Eye (tissue), 1 donor: ENCODE results near the gene CAAP1.
A peak's percentile ranks its signal among the peaks of the same experiment; 100 is the strongest.
"Not testable (repeated sequence)": the region's sequence is repeated elsewhere in the genome, so short reads cannot be mapped to it uniquely, and the experiment has no call there.

Experiments
- DNase-seq: peaks from one replicate; pipeline ENCODE4 v3.0.0-alpha.2; 2015

The CAAP1 gene, protein sequence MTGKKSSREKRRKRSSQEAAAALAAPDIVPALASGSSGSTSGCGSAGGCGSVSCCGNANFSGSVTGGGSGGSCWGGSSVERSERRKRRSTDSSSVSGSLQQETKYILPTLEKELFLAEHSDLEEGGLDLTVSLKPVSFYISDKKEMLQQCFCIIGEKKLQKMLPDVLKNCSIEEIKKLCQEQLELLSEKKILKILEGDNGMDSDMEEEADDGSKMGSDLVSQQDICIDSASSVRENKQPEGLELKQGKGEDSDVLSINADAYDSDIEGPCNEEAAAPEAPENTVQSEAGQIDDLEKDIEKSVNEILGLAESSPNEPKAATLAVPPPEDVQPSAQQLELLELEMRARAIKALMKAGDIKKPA

DNA sequence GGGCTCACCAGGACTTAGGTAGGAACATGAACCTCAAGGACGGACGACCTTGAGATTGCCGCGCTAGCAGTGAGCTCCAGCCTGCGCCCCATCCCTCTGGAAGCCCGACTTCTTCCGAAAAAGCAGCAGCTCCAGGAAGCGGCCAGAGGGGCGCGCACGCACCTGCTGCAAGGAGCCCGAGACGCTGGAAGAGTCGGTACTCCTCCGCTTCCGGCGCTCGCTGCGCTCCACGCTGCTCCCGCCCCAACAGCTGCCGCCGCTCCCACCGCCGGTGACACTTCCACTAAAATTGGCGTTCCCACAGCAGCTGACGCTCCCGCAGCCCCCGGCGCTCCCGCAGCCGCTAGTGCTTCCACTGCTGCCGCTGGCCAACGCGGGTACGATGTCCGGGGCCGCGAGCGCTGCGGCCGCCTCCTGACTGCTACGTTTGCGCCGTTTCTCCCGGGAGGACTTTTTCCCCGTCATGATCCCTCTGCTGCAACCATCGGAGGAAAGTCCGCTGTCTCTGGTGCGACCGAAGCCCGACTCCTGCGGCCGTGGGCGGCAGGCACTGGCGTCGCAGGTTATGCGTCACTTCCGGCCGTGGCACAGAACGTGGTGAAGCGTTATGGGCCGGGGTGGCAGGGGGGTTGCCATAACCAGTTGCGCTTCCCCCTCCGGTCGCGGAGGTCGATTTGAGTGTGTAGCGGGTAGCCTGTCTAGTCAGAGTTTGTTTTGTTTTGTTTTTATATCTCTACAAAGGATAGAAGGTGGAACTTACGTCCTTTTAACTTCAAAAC, at the start of gene CAAP1:
TSS of gene CAAP1 (minus strand) at position 552 of the 779 bp plus-strand sequence. CDS start at position 465, 87 bp downstream.
- peak; percentile 98 for DNase-seq

DNA sequence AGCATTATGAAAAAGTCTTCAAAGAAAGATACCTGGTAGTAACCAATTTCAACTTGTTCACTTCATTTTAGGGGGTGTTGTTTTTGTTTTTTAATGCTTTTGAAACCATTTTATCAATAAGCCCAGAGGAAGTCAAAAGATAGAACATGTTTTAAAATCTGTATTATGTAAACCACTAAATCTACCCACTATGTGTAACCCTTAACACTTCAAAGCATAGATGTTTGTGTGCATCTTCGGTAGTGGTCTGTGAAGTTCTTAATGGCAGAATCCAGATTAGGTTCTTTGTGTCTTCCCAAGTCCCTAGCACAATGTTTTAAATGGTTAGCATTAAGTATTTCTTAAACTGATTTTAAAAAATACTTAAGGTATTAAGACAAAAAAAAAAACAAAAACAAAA, 48.2 kb upstream of the CAAP1 start:
- no peak for DNase-seq

DNA sequence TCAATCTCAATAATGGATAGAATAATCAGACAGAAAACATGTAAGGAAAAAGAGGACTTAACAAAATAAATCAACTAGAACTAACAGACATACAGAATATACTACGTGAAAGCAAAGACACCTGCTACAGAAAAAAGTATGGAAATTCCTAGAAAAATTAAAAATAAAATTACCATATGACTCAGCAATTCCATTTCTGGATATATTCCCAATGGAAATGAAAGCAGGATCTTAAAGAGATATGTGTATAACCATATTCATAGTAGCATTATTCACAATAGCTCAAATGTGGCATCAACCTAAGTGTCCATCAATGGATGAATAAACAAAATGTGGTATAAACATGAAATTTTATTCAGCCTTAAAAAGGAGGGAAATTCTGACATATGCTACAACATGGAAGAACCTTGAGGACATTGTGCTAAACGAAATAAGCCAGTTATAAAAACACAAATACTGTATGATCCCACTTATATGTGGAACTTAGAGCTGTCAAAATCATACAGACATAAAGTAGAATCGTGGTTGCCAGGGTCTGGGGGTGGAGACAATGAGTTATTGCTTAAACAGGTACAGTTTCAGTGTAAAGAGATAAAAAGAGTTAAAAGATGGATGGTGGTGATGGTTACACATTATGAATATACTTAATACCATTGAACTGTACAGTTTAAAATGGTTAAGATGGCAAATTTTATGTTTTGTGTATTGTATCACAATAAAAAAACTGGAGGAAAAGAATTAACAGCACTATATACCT, 47.5 kb upstream of the CAAP1 start:
- no peak for DNase-seq

DNA sequence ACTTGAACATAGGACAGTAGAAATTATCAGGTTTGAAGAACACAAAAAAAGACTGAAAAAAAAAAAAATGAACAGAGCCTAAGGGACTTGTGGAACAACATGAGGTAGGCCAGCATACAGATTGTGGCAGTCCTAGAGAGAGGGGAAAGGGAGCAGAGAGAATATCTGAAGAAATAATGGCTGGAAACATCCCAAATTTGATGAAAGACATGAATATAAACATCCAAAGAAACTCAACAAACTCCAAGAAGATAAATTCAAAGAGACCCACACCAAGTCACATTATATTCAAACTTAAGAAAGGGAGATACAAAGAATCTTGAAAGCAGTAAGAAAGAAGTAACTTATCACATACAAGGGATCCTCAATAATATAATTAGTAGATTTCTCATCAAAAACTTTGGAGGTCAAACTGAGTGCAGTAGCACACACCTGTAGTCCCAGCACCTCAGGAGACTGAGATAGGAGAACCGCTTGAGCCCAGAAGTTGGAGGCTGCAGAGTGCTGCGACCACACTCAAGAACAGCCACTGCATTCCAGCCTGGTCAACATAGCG, 45.3 kb upstream of the CAAP1 start:
- no peak for DNase-seq

DNA sequence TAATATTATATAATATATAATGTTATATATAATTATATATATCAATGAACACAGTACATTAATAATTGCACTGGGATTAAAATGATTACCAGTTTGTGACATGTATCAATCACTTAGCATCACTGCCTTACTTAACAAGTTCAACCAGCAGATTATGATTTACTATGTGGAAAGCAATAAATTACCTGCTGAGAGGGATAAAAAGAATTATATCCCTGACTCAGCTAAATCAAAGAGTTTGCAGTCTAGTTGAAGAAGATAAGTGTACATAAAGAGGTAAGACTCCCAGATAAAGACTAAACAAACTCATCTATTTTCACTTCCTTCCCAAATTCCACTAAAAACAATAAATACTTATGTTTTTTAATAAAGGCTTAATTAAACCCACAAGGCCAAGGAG, 43.2 kb upstream of the CAAP1 start:
- DNase-seq: no peak

DNA sequence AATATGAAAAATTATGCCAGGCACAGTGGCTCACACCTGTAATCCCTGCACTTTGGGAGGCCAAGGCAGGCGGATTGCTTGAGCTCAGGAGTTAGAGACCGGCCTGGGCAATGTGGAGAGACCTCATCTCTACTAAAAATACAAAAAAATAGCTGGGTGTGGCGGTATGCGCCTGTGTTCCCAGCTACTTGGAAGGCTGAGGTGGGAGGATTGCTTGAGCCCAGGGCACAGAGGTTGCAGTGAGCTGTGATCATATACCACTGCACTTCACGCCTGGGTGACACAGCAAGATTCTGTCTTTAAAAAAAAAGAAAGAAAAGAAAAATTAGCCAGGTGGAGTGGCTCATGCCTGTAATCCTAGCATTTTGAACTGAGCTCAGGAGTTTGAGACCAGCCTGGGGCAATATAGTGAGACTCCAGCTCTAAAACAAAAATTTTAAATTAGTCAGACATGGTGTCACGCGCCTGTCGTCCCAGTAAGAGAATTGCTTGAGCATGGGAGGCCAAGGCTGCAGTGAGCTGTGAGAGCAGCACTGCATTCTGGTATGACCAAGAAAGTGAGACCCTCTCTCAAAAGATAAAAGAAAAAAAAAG, 36.4 kb upstream of the CAAP1 start:
- DNase-seq: no peak

DNA sequence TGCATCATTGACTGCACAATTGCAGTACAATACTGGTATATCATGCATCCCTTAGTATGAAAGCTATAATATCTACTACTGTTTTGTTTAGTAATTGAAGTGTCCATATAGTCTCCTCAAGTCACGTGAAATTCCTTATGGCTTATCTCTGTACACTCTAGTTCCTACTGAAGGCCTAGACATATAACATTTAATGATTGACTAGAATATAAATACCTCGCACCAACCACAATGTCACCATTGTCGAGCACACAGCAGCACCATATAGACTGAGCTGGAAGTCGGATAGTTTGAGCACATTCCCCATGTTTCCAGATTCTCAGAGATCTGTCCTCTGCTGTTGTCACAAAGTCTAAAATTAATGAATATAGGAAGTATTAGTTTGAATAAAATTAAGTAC, 33.0 kb upstream of the CAAP1 start:
- no peak for DNase-seq

DNA sequence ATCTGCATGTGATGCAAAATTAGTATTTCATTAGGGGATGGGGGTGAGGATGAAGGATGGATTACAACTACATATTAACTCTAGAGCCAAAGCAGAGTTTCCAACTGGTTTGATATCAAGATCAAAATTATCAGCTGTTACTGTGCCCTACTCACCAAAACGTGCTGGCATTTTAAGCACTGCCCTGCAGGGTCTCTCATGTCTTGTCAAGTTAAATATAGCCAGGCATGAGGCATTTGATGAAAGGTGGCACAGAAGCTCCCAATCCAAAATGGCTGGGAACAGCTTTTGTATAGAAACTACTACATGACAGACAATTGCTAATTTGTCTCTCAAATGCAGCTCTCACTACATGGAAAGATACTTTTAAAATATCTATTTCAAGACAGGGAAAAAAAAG, 27.1 kb upstream of the CAAP1 start:
- DNase-seq: no peak

DNA sequence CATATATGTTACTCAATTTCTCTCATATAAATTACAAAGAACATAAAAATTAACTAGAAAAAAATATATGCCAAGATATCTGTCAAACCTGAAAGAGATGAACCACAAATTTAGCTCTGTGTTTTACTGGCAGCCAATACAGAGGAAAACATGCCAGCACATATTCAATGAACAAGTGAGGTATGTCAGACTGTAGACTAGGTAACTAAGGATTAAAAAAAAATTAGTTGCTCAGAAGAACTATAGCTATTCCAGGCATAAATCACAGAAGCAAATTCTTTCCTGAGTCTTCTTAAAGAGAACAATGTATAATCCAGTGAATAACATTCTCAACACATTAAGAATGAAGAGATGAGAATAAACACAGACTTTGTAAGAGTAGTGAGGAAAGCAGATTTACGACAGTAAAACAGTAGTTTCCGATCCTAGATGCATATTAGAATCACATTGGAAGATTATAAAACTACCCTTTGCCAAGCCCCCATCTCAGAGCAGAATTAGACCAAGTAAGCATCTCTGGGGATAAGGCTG, 20.6 kb upstream of the CAAP1 start:
- DNase-seq: no peak

DNA sequence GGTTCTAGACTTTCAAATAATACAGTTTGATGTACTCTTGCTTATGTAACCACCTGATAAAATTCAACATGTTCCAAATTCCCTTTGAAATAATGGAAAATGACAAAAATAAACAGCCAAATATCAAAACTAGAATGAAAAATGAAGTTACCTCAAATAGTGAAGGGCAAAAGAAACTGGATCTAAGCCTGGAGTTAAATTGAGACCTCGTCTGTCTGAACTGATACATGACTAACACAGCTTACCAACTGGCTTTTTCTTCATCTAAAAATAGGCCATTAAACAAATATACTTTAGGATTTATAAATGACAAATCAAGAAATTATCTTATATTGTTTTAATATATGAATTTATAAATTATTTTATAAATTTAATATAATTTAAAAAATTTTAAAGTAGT, 12.1 kb upstream of the CAAP1 start:
- DNase-seq: no peak

DNA sequence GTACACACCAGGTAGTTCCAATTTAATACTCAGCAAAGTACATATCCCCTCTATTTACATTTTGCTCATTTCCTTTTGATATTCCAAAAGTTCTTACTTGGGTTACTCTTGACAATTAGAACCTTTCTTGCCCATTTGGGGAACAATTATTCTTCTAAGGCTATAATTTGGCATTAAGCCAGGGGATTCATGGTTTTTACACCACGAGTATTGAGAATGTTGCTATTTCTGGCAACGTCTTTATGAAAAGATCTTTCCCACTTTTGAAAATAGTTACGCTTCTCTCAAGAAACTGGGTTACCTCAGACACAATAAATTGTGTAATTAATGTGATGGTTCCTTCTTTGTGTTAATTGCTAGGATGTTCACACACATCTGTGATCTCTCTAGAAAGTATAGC, 11.5 kb upstream of the CAAP1 start:
- DNase-seq: no peak

DNA sequence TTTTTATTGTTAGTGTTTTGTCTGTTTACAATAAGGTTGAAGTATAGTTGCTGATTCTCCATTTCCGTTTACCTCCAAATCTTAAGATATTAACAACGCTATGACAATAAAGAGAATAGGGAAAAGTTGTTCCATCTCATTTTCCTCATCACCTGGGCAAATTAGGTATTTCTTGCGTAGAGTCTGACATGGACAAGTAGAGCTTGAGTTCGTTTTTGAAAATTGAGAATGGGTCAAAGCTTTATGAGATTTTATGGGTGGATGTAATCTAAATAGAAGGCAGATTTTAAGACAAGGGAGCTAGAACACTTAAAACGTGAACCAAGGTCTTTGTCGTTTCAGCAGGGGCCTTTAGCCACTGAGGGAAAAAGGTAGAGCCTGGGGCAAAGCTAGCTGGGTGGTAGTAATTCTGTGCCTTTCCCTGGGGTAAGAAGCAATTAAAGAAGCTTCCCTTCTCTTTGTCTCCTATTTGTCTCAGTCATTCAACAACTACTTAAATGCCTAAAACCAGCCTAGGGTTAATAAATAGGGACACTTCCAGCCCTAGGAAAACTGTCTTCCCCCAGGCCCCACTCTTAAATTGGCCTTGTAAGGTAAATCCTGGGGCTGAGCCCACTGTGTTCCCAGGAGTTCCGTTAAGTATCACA, 551 bp upstream of the CAAP1 start:
- no peak for DNase-seq

DNA sequence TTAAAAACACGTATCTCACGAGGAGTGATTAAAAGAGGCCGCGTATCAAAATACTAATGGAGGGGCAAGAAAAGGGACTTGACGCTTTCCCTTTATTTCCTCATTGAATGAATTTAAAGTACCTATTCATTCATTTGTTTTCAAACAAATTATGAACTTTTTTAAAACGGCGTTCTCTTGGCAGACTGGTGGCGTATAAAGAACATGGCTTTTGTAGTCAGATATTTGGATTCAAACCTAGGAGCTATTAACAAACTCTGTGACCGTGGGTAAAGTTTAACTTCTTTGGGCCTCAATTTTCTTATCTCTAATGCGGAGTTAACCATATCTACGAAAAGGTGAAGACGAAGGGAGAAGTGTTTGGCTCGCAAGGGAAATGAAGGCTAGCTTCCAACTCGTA, 876 bp downstream of the CAAP1 start:
- DNase-seq: no peak

DNA sequence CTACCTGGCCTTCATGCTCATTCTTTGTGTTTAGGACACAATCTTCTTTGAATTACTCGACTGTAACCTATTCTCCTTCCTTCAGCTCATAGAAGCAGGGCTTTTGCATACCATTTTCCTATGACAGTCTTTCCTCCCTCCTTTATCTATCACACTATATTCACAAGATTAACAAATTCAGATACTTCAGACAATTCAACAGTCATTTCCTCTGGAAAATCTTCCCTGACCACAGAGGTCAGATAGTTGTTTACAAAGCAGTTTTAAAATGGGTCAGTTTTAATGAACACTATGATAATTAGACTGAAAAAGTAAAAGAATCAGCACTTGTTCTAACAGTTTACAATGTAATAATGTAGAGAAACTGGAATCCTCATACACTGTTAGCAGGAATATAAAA, 4.3 kb downstream of the CAAP1 start:
- DNase-seq: no peak

DNA sequence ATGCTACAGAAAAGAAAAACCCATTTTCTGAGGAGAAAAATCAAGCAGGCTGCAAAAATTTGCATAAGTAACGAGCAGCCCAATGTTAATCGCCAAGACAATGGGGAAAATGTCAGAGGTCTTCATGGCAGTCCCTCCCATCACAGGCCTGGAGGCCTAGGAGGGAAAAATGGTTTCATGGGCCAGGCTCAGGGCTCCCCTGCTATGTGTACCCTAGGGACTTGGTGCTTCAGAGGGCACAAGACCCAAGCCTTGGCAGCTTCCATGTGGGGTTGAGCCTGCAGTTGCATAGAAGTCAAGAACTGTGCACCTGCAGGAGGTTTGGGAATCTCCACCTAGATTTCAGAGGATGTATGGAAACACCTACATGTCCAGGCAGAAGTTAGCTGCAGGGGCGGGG, 10.4 kb downstream of the CAAP1 start:
- DNase-seq: no peak

DNA sequence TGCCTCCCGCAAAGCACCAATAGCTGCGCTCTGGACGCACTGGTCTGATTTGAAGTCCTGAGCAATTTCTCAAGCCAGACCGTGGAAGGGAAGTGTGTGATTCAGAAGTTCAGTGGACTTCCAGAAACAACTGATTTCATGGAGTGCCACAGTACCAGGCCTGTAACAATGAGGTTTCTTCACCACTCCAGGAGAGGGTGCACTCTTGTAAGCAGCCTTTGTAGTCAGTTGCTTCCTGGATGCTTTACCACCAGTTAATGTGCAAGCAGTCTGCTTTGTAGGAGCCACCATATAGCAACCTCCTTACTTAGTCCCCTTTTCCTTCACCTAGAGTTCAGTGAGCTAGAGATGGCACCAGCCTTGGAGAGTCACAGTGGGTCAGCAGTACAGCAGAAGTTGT, 12.3 kb downstream of the CAAP1 start:
- DNase-seq: no peak

DNA sequence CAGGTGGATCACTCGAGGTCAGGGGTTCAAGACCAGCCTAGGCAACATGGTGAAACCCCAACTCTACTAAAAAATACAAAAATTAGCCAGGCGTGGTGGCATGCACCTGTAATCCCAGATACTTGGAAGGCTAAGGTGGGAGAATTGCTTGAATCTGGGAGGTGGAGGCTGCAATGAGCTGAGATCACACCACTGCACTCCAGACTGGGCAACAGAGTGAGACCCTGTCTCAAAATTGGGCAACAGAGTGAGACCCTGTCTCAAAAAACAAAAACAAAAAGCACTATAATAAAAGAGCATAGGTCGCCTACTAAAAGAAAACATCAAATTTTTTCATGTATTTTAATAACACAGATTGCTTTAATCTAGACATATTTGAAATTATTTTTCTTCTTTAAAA, 17.4 kb downstream of the CAAP1 start:
- not testable (repeated sequence) for DNase-seq

DNA sequence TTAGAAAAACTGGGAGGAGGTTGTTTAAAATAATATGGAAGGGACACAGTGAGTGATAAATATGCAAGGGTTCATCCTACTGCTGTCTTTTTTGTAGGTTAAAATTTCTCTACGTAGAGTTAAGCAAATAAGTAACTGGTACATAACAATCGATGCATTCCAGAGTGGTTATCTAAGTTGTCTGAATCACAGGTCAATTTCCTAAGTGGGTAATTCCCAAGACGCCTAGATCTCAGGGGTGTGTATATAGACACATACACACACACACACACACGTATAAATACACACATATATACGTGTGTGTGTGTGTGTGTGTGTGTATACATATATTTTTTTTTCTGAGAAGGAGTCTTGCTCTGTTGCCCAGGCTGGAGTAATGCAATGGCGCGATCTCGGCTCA, 22.3 kb downstream of the CAAP1 start:
- no peak for DNase-seq

DNA sequence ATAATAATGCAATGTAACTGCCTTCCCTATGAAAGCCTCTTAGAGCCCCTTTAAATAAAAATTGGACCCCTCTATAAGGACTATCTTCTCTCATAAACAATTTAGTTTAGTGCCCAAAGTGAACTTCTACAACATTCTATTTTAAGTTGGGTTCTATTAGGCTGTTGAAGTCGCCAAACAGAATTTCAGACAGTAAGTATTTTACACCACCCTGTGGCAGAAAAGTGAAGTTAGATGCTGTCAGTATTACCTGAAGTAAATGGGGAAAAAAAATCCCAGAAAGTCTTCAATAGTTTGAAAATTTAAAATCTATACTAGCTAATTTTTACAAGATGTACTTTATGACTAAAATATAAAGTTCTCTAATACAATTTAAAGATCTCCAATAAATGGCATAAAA, 29.5 kb downstream of the CAAP1 start:
- DNase-seq: peak; percentile 15

DNA sequence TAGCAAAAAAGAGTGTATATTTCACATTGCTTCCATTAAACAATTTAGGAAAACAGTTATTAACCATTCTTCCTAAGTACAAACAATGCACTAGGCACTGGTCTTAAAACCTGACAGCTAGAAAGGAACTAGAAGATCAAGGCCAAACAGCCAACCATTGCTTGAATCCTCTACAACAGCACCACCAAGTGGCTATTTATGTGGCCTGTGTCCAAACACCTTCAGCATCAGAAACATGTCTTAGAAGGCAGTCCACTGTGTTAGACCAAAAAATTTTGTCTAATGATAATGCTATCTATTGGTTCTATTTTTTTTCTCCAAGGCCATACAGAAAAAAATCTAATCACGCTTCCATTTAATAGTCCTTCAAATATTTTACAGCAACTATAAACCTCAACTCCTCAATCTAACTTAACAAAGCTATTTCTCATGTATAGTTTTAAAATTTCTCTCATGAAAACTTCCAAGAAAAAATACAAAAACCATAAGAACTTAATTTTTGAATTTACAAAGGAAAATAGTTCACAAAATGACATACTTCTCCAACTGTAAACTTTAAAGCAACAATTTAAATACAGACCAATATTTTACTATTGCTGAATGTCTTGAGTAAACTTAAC, 36.1 kb downstream of the CAAP1 start:
- DNase-seq: peak; percentile 79

DNA sequence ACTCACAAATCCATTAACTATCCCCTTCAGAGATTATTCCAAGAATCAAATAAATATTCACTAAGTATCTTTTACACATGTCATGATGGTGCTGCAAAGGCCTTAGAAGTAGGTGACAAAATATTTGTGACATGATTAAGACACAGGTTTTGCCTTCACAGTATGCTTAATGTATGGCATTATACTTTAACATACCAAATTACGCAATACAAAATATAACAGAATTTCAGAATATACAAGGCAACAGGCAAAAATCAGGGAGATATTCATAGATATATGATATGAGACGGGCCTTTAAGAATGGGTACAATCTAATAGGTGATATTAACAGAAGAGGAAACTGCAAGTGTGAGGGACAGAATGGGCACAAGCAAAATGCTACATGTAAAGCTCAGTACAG, 41.6 kb downstream of the CAAP1 start:
- no peak for DNase-seq

DNA sequence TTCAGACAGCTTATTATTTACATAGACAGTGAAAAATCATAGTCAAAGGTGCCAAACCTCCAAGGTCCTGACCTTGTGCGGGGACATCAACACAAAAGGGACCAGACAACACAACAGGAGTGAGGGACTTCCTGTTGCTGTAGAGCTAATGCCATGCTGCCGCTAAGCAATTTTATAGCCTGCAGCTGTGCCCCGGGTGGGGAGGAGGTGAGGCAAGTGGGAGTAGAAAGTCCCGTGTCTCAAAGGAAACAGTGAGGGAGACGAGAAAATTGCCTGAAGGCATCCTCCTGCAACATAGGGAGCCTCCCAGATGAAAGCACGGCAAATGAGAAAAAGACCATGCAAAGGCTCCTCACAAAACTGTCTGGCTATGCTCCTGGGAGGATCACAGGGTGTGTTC, 58.8 kb downstream of the CAAP1 start:
- DNase-seq: peak; percentile 25
